HepG2 (cell line): ENCODE results near the gene MAP3K4. TPM values are rescaled to one million over a fixed set of nuclear protein-coding genes. Genes with fewer than 3 reads are reported as not detected.

ENCODE experiments used
- ATAC-seq: fragments of 200-7000 bp; cut with Tn5 transposase; 3 replicates; pipeline ENCODE4 v1.9.1; 2020; ENCODE audit warnings: mild to moderate bottlenecking, moderate library complexity
- BruUV-seq: library from RNA; stranded (reverse); fragments of 400-500 nt; replicated peaks from 2 replicates; lab custom pipeline; 2021; lab: Mats Ljungman, UMichigan
- CTCF ChIA-PET: fragments of 300-600 bp; formaldehyde crosslinking; extraction: SDS; loops from one replicate; lab custom pipeline; 2021; ENCODE audit warnings: low total read pairs, inconsistent platforms, low intra/inter-chr PET ratio; lab: Yijun Ruan, JAX
- POLR2A ChIA-PET: fragments of 350-600 bp; sonication (Branson Sonifier 250); formaldehyde crosslinking; loops from one replicate; lab custom pipeline; 2020; ENCODE audit warnings: antibody characterized with exemption, inconsistent platforms; lab: Yijun Ruan, JAX
- DNase-seq: peaks from one replicate; pipeline ENCODE4 v3.0.0-alpha.2; 2015; ENCODE audit warnings: low spot score
- FAIRE-seq: peaks from 3 replicates; lab custom pipeline; 2011; peaks lifted over from hg19 to GRCh38; lab: Jason Lieb, UNC
- H2AFZ ChIP-seq: one replicate; pipeline ENCODE4 v1.6.1; 2011; ENCODE audit warnings: low read length, inconsistent platforms
- H3K27ac ChIP-seq: fragments of 300-600 bp; 3 replicates; pipeline ENCODE4 v1.8.0; 2011; ENCODE audit warnings: mixed run types, mild to moderate bottlenecking, mixed read lengths, low read length, inconsistent platforms; ENCODE audit not compliant: insufficient read depth; ENCODE audit errors: extremely low read length
- H3K27me3 ChIP-seq, 2 experiments: fragments of 200-600 bp in 1 of 2; 2 replicates in 1 of 2; 3 replicates in 1 of 2; pipeline versions ENCODE4 v1.6.0 to v1.8.0; 2011; ENCODE audit warnings: low read length in 2 of 2, mild to moderate bottlenecking in 2 of 2, moderate library complexity in 2 of 2, inconsistent platforms in 1 of 2; ENCODE audit not compliant: insufficient read depth in 2 of 2, control insufficient read depth in 1 of 2
- H3K36me3 ChIP-seq, 2 experiments: fragments of 200-600 bp in 1 of 2; replicated peaks in 1 of 2; 2 replicates in 1 of 2; 3 replicates in 1 of 2; pipeline versions ENCODE4 v1.5.1 to v1.8.0; 2011; ENCODE audit warnings: low read length in 2 of 2, inconsistent platforms in 1 of 2; ENCODE audit not compliant: insufficient read depth in 2 of 2, control insufficient read depth in 1 of 2
- H3K4me1 ChIP-seq: 2 replicates; pipeline ENCODE4 v1.5.1; 2012; ENCODE audit warnings: low read length, inconsistent platforms; ENCODE audit not compliant: insufficient read depth
- H3K4me2 ChIP-seq: 2 replicates; pipeline ENCODE4 v1.6.0; 2011; ENCODE audit warnings: low read depth, low read length, inconsistent platforms
- H3K4me3 ChIP-seq, 3 experiments: fragments of 200-600 bp in 1 of 3; sonication (generic), shearing (Covaris generic) in 1 of 3; replicated peaks in 1 of 3; 2 replicates each; pipeline ENCODE4 v1.5.1; 2011 to 2016; ENCODE audit warnings: low read length in 3 of 3, inconsistent platforms in 2 of 3, low read depth in 2 of 3, mild to moderate bottlenecking in 2 of 3, control low read depth in 1 of 3, mixed read lengths in 1 of 3; ENCODE audit not compliant: insufficient read depth in 1 of 3
- H3K79me2 ChIP-seq: one replicate; pipeline ENCODE4 v1.6.1; 2011; ENCODE audit warnings: low read length, inconsistent platforms; ENCODE audit not compliant: insufficient read depth
- H3K9ac ChIP-seq: 2 replicates; pipeline ENCODE4 v1.6.0; 2011; ENCODE audit warnings: mild to moderate bottlenecking, low read depth, low read length, inconsistent platforms; ENCODE audit not compliant: insufficient read depth
- H3K9me3 ChIP-seq: 2 replicates; pipeline ENCODE4 v1.5.1; 2012; ENCODE audit warnings: mild to moderate bottlenecking, low read length
- H4K20me1 ChIP-seq: 2 replicates; pipeline ENCODE4 v1.6.0; 2011; ENCODE audit warnings: inconsistent platforms, mild to moderate bottlenecking, low read length, moderate library complexity; ENCODE audit not compliant: insufficient read depth
- CTCF ChIP-seq: sonication (generic); formaldehyde crosslinking; IDR thresholded peaks from 2 replicates; pipeline ENCODE4 v1.5.0; 2020; ENCODE audit warnings: mild to moderate bottlenecking, missing genetic modification reagents, moderate library complexity
- FOXK1 ChIP-seq: sonication (generic); formaldehyde crosslinking; IDR thresholded peaks from 2 replicates; pipeline ENCODE4 v1.4.0; 2020; ENCODE audit warnings: low read depth, missing genetic modification reagents, borderline replicate concordance
- GATAD1 ChIP-seq: IDR thresholded peaks from 2 replicates; pipeline ENCODE4 v1.6.1; 2016; ENCODE audit warnings: missing genetic modification reagents, missing compliant biosample characterization
- HMGXB3 ChIP-seq: sonication (generic); formaldehyde crosslinking; IDR thresholded peaks from 2 replicates; pipeline ENCODE4 v1.4.0; 2020; ENCODE audit warnings: missing genetic modification reagents, borderline replicate concordance
- IKZF4 ChIP-seq: sonication (generic); formaldehyde crosslinking; IDR thresholded peaks from 2 replicates; pipeline ENCODE4 v1.5.1; 2020; ENCODE audit warnings: borderline replicate concordance, mild to moderate bottlenecking, low read depth, missing genetic modification reagents; ENCODE audit errors: not compliant biosample characterization
- IRF2 ChIP-seq: IDR thresholded peaks from 2 replicates; pipeline ENCODE4 v1.6.1; 2018; ENCODE audit warnings: missing genetic modification reagents, missing compliant biosample characterization
- RFX5 ChIP-seq: IDR thresholded peaks from 2 replicates; pipeline ENCODE4 v1.6.1; 2011; ENCODE audit warnings: low read depth, low read length, improper control_type of control experiment
- SATB2 ChIP-seq: sonication (generic); formaldehyde crosslinking; IDR thresholded peaks from 2 replicates; pipeline ENCODE4 v1.5.0; 2020; ENCODE audit warnings: missing genetic modification reagents
- ZIK1 ChIP-seq: sonication (generic); formaldehyde crosslinking; IDR thresholded peaks from 2 replicates; pipeline ENCODE4 v1.5.0; 2020; ENCODE audit warnings: mild to moderate bottlenecking, low read depth, missing genetic modification reagents, borderline replicate concordance
- ZKSCAN5 ChIP-seq: sonication (generic); formaldehyde crosslinking; IDR thresholded peaks from 2 replicates; pipeline ENCODE4 v1.5.1; 2020; ENCODE audit warnings: mild to moderate bottlenecking, missing genetic modification reagents
- ZNF572 ChIP-seq: sonication (generic); formaldehyde crosslinking; IDR thresholded peaks from 2 replicates; pipeline ENCODE4 v1.5.1; 2020; ENCODE audit warnings: mild to moderate bottlenecking, missing genetic modification reagents
- WGBS: methylation state at CpG from one replicate; pipeline ENCODE4 v1.1.6; 2017; ENCODE audit warnings: low lambda C conversion rate; 5-methylcytosine and 5-hydroxymethylcytosine counted together
- in situ Hi-C: cut with HindIII; loops from 2 replicates; pipeline ENCODE4 v1.10.0; 2017; ENCODE audit warnings: low pct_unique_long_range_greater_than_20kb; ENCODE audit not compliant: extremely low pct_ligation_motif_present
- intact Hi-C: fragments of 100-400 bp; cut with micrococcal nuclease; formaldehyde crosslinking; loops from one replicate; pipeline ENCODE4 v1.10.0; 2022; ENCODE audit not compliant: unreplicated experiment
- polyA plus RNA-seq, 8 experiments: library from polyadenylated mRNA; depleted of rRNA in 3 of 8; stranded (reverse) in 7 of 8; unstranded in 1 of 8; fragments of >200 nt; fragmentation: Illumina TruSeq in 4 of 8; extraction: Trizol in 4 of 8; gene quantifications; 2 replicates each; pipeline versions ENCODE4 v1.2.1 to v1.2.3, GENCODE V29; 2011 to 2016; ENCODE audit warnings: low read depth in 4 of 8, missing spikeins in 1 of 8, mixed read lengths in 1 of 8; ENCODE audit not compliant: insufficient read depth in 1 of 8
- total RNA-seq, 5 experiments: library from RNA; depleted of rRNA; stranded (reverse); fragments of >200 nt; fragmentation: Illumina TruSeq; extraction: Trizol; gene quantifications; 2 replicates each; pipeline ENCODE4 v1.2.3, GENCODE V29; 2016; ENCODE audit warnings: low read depth in 1 of 5

Gene MAP3K4
- total and polyA plus RNA-seq, 2 of the 13 experiments (the other 11 are each of a cell fraction or from before 2014, with no cell fraction given), result 12.9 to 33.6 TPM

GRCh38 chr6:161011492-161012480, 20.2 kb downstream of the MAP3K4 start:
- intact Hi-C loops (no loop called here), in situ Hi-C loops (no loop called here)
- ChIA-PET POLR2A (no interaction called here), CTCF (no interaction called here)
- Histone ChIP-seq H3K4me2 (no peak overlapping the region), H3K9ac (no peak overlapping the region), H4K20me1 (no peaks in the 10 kb centered on the region; the same call in none of the 2 replicates), H3K4me3 (no peak overlapping the region), H3K36me3 (no peaks in the 10 kb centered on the region), H3K79me2 (peaks cover 60% of the 10 kb centered on the region), H3K27ac (no peak overlapping the region), H3K9me3 (no peaks in the 10 kb centered on the region), H2AFZ (no peak overlapping the region), H3K27me3 (no peaks in the 10 kb centered on the region), H3K4me1 (no peaks in the 10 kb centered on the region)
- DNase-seq (no peak), ATAC-seq (no peak), FAIRE-seq (no peak)
- no TSS peak for BruUV-seq
- TF ChIP-seq IKZF4 (CRISPR knock-in tag), result no peak
- TF ChIP-seq FOXK1 (CRISPR knock-in tag), result no peak
- TF ChIP-seq IRF2 (CRISPR knock-in tag), result no peak
- no peak for TF ChIP-seq ZIK1 (CRISPR knock-in tag)
- TF ChIP-seq ZKSCAN5 (CRISPR knock-in tag), result no peak
- WGBS, result 85% methylated on average over 8 of the region's 8 CpGs

- Histone ChIP-seq H3K27me3 (no peaks in the 10 kb centered on the region), H3K27ac (no peak overlapping the region), H3K4me1 (no peaks in the 10 kb centered on the region), H3K9ac (no peak overlapping the region), H3K36me3 (no peaks in the 10 kb centered on the region), H3K4me3 (no peak overlapping the region), H3K9me3 (no peaks in the 10 kb centered on the region), H3K79me2 (peaks cover 58% of the 10 kb centered on the region), H2AFZ (no peak overlapping the region), H4K20me1 (no peaks in the 10 kb centered on the region), H3K4me2 (no peak overlapping the region)
- FAIRE-seq, result no peak
- WGBS, result 100% methylated on average over 4 of the region's 4 CpGs
- no peak for ATAC-seq
- POLR2A ChIA-PET, result no interaction called here
- CTCF ChIA-PET, result no interaction called here
- intact Hi-C loops (no loop called here), in situ Hi-C loops (no loop called here)
- BruUV-seq, result no TSS peak
- DNase-seq, result no peak
- TF ChIP-seq CTCF (CRISPR knock-in tag) (no peak), GATAD1 (no peak), SATB2 (CRISPR knock-in tag) (no peak), ZNF572 (no peak), HMGXB3 (CRISPR knock-in tag) (no peak), RFX5 (no peak)
Measured at GRCh38 chr6:161013695-161014094, 22.1 kb downstream of the MAP3K4 start.
